OCI-LY3 (cell line): ENCODE results near the gene RDH13.
A peak's percentile ranks its signal among the peaks of the same experiment; 100 is the strongest.

Experiments used
- H2AFZ ChIP-seq: fragments of 200-600, 300-600 bp; shearing (Covaris generic); 2 replicates; pipeline ENCODE4 v1.6.0; 2014; ENCODE audit warnings: antibody characterized with exemption, low read depth, low read length
- H3K27ac ChIP-seq: fragments of 200-600, 300-600 bp; sonication (generic); 2 replicates; pipeline ENCODE4 v1.5.1; 2014; ENCODE audit warnings: mild to moderate bottlenecking, low read length, moderate library complexity, mixed read lengths
- H3K27me3 ChIP-seq: fragments of 200-600, 300-600 bp; sonication (generic); 2 replicates; pipeline ENCODE4 v1.6.1; 2014; ENCODE audit warnings: low read depth, low read length, mixed read lengths
- H3K36me3 ChIP-seq: fragments of 200-600, 300-600 bp; sonication (generic); replicated peaks from 2 replicates; pipeline ENCODE3; 2014; ENCODE audit warnings: low read depth, low read length, mixed read lengths
- H3K4me1 ChIP-seq: fragments of 300-600, 200-600 bp; sonication (generic); 2 replicates; pipeline ENCODE4 v1.6.1; 2014; ENCODE audit warnings: low read length, mixed read lengths
- H3K4me2 ChIP-seq: fragments of 200-600, 300-600 bp; sonication (generic); 2 replicates; pipeline ENCODE4 v1.6.1; 2014; ENCODE audit warnings: low read length, mixed read lengths
- H3K4me3 ChIP-seq: fragments of 300-600, 200-600 bp; sonication (generic); 2 replicates; pipeline ENCODE4 v1.5.1; 2014; ENCODE audit warnings: antibody characterized with exemption, mild to moderate bottlenecking, low read length, moderate library complexity
- H3K79me2 ChIP-seq: fragments of 300-600, 200-600 bp; shearing (Covaris generic); 2 replicates; pipeline ENCODE4 v1.6.1; 2014; ENCODE audit warnings: mild to moderate bottlenecking, low read length, mixed read lengths
- H3K9ac ChIP-seq: fragments of 300-600, 200-600 bp; shearing (Covaris generic); 2 replicates; pipeline ENCODE4 v1.6.0; 2014; ENCODE audit warnings: mild to moderate bottlenecking, low read length, moderate library complexity
- H3K9me3 ChIP-seq: fragments of 200-600, 300-600 bp; shearing (Covaris generic); 2 replicates; pipeline ENCODE4 v1.6.1; 2014; ENCODE audit warnings: low read length, mixed read lengths; ENCODE audit not compliant: insufficient read depth
- H4K20me1 ChIP-seq: fragments of 200-600, 300-600 bp; sonication (generic); 2 replicates; pipeline ENCODE4 v1.6.1; 2016; ENCODE audit warnings: low read length, mixed read lengths; ENCODE audit not compliant: insufficient read depth
- CTCF ChIP-seq: fragments of 200-600, 300-600 bp; sonication (generic); IDR thresholded peaks from 2 replicates; pipeline ENCODE4 v1.5.1; 2014; ENCODE audit warnings: antibody characterized with exemption, low read length, low read depth
- EZH2phosphoT487 ChIP-seq: fragments of 200-600 bp; shearing (Covaris generic); IDR thresholded peaks from 2 replicates; pipeline ENCODE4 v1.6.1; 2018; ENCODE audit warnings: antibody characterized with exemption, mixed run types, low read depth

Gene RDH13

GRCh38 chr19:55062735-55063491 lies at the start of gene RDH13:
RDH13 (minus strand) TSS chr19:55063148; CDS start chr19:55063032, 116 bp downstream.
- H3K9me3 ChIP-seq = no peaks in the 10 kb centered on the region
- H3K27ac ChIP-seq = peak within 1 kb of the TSS; percentile 24; the same call in 1 of the 2 replicates
- peaks cover 9% of the 10 kb centered on the region for H3K4me1 ChIP-seq
- H3K27me3 ChIP-seq = peaks cover 14% of the 10 kb centered on the region
- peaks cover 12% of the 10 kb centered on the region for H3K36me3 ChIP-seq
- TF ChIP-seq CTCF = no peak
- no peak for TF ChIP-seq EZH2phosphoT487
- peak within 1 kb of the TSS; percentile 91 for H3K9ac ChIP-seq
- H2AFZ ChIP-seq = no peak within 1 kb of the TSS
- H3K79me2 ChIP-seq = peaks cover 21% of the 10 kb centered on the region
- H3K4me2 ChIP-seq = peak within 1 kb of the TSS; percentile 100
- H3K4me3 ChIP-seq = peak within 1 kb of the TSS; percentile 93
- H4K20me1 ChIP-seq = 0 out of 2 replicates have a peak, but pooled peaks cover 8% of the 10 kb centered on the region

GRCh38 chr19:55112246-55112776 lies 49.4 kb upstream of the RDH13 start:
- Histone ChIP-seq H3K9ac (no peak overlapping the region), H3K79me2 (peaks cover 57% of the 10 kb centered on the region), H2AFZ (no peak overlapping the region), H3K36me3 (peaks cover 2% of the 10 kb centered on the region), H3K27me3 (no peaks in the 10 kb centered on the region), H3K4me2 (no peak overlapping the region), H3K4me1 (peaks cover 14% of the 10 kb centered on the region), H4K20me1 (peaks cover 52% of the 10 kb centered on the region), H3K9me3 (no peaks in the 10 kb centered on the region), H3K27ac (no peak overlapping the region), H3K4me3 (no peak overlapping the region)
- TF ChIP-seq CTCF = no peak
- no peak for TF ChIP-seq EZH2phosphoT487

GRCh38 chr19:55111238-55111831 lies 48.4 kb upstream of the RDH13 start:
- H3K4me3 ChIP-seq = no peak overlapping the region
- H4K20me1 ChIP-seq = peaks cover 50% of the 10 kb centered on the region
- no peaks in the 10 kb centered on the region for H3K9me3 ChIP-seq
- H3K4me1 ChIP-seq = peaks cover 14% of the 10 kb centered on the region
- H2AFZ ChIP-seq = no peak overlapping the region
- H3K36me3 ChIP-seq = peaks cover 2% of the 10 kb centered on the region
- H3K27me3 ChIP-seq = no peaks in the 10 kb centered on the region
- TF ChIP-seq EZH2phosphoT487 (no peak), CTCF (no peak)
- no peak overlapping the region for H3K27ac ChIP-seq
- H3K79me2 ChIP-seq = peaks cover 47% of the 10 kb centered on the region
- H3K9ac ChIP-seq = no peak overlapping the region
- no peak overlapping the region for H3K4me2 ChIP-seq
